NCI-H2227 treated with DMSO at 0.1 percent for 48 hours (cell line): ENCODE data around the gene DQX1.
A peak's percentile ranks its signal among the peaks of the same experiment; 100 is the strongest.

Source experiments
- DNase-seq: peaks from one replicate; lab custom pipeline; 2025; lab: John Stamatoyannopoulos, UW

Gene DQX1

GRCh38 chr2:74554820-74555531, 28.9 kb upstream of the DQX1 start:
- peak; percentile 47 for DNase-seq

- DNase-seq = peak; percentile 85
Measured at GRCh38 chr2:74553892-74554819, 28.1 kb upstream of the DQX1 start, which contains the start of the genes DOK1 and LOXL3. DOK1 (plus strand) TSS chr2:74554720; CDS start chr2:74554755, 35 bp downstream. LOXL3 (minus strand) TSS chr2:74553942; CDS start chr2:74552634, 1,308 bp downstream.

- no peak for DNase-seq
Measured at GRCh38 chr2:74552914-74553811, 27.1 kb upstream of the DQX1 start.

- no peak for DNase-seq
Measured at GRCh38 chr2:74551942-74552913, 26.2 kb upstream of the DQX1 start.

- no peak for DNase-seq
Measured at GRCh38 chr2:74551530-74551929, 25.5 kb upstream of the DQX1 start.

- no peak for DNase-seq
Measured at GRCh38 chr2:74550231-74550630, 24.2 kb upstream of the DQX1 start.

- peak; percentile 53 for DNase-seq
Measured at GRCh38 chr2:74548900-74549826, 23.1 kb upstream of the DQX1 start.

GRCh38 chr2:74548285-74548899, 22.4 kb upstream of the DQX1 start:
- peak; percentile 53 for DNase-seq

GRCh38 chr2:74546004-74546403, 20.0 kb upstream of the DQX1 start:
- DNase-seq = no peak

- no peak for DNase-seq
Measured at GRCh38 chr2:74544634-74545033, 18.6 kb upstream of the DQX1 start.

GRCh38 chr2:74542978-74543377, 16.9 kb upstream of the DQX1 start:
- no peak for DNase-seq

- DNase-seq = no peak
Measured at GRCh38 chr2:74540291-74540690, 14.3 kb upstream of the DQX1 start.

GRCh38 chr2:74538881-74539339, 12.9 kb upstream of the DQX1 start:
- no peak for DNase-seq

GRCh38 chr2:74537140-74537539, 11.1 kb upstream of the DQX1 start:
- DNase-seq = no peak

- no peak for DNase-seq
Measured at GRCh38 chr2:74536166-74536950, 10.3 kb upstream of the DQX1 start.

- DNase-seq = no peak
Measured at GRCh38 chr2:74535440-74535965, 9.5 kb upstream of the DQX1 start.

GRCh38 chr2:74534411-74534810, 8.4 kb upstream of the DQX1 start:
- no peak for DNase-seq

- DNase-seq = no peak
Measured at GRCh38 chr2:74533464-74533863, 7.4 kb upstream of the DQX1 start.
